Brain microvascular endothelial cell (primary cell): ENCODE data around the gene HK3.

Experiments used
- DNase-seq: peaks from one replicate; pipeline ENCODE4 v3.0.0-alpha.2; 2020
- H3K27ac ChIP-seq: fragments of 250-450 bp; sonication (Bioruptor Pico); 2 replicates; pipeline ENCODE4 v1.5.1; 2020; ENCODE audit warnings: mild to moderate bottlenecking, moderate library complexity
- H3K27me3 ChIP-seq: fragments of 250-450 bp; sonication (Bioruptor Pico); replicated peaks from 2 replicates; pipeline ENCODE4 v1.5.1; 2020; ENCODE audit warnings: mild to moderate bottlenecking
- H3K36me3 ChIP-seq: fragments of 250-450 bp; sonication (Bioruptor Pico); replicated peaks from 2 replicates; pipeline ENCODE4 v1.5.1; 2020; ENCODE audit warnings: mild to moderate bottlenecking
- H3K4me3 ChIP-seq: 2 replicates; pipeline ENCODE4 v1.5.1; 2011; ENCODE audit warnings: low read depth, mild to moderate bottlenecking, control low read depth, low read length, moderate library complexity
- in situ Hi-C: cut with HindIII; loops from 2 replicates; pipeline ENCODE4 v1.10.0; 2017; ENCODE audit warnings: low sequenced_read_pairs, low pct_ligation_motif_present
- TF ChIP-seq, protein P1 (sequence below): IDR thresholded peaks from 2 replicates; pipeline ENCODE4 v1.5.1; 2011; ENCODE audit warnings: low read depth, mild to moderate bottlenecking, moderate library complexity, low read length, control low read depth, inconsistent platforms; ENCODE audit errors: missing control alignments

Gene HK3

DNA sequence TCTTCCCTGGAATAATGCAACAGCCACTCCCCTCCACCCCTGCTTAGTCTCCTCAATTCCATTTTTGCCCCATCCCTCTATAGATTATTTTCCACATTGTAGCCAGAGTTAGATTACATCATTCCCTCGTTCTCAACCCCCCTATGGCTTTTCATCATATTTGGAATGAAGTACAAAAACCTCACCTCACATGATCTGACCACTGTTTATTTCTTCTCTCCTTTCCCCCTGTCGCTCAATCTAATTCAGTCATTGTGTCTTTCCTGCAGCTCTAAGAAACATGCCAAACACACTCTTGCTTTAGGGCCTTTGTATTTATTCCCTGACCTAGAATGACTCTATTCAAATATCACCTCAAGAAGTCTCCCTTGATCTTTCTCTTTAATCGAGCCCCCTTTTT is 22.6 kb upstream of the HK3 start:
- no peaks in the 10 kb centered on the region for H3K27me3 ChIP-seq
- TF ChIP-seq, protein P1, sequence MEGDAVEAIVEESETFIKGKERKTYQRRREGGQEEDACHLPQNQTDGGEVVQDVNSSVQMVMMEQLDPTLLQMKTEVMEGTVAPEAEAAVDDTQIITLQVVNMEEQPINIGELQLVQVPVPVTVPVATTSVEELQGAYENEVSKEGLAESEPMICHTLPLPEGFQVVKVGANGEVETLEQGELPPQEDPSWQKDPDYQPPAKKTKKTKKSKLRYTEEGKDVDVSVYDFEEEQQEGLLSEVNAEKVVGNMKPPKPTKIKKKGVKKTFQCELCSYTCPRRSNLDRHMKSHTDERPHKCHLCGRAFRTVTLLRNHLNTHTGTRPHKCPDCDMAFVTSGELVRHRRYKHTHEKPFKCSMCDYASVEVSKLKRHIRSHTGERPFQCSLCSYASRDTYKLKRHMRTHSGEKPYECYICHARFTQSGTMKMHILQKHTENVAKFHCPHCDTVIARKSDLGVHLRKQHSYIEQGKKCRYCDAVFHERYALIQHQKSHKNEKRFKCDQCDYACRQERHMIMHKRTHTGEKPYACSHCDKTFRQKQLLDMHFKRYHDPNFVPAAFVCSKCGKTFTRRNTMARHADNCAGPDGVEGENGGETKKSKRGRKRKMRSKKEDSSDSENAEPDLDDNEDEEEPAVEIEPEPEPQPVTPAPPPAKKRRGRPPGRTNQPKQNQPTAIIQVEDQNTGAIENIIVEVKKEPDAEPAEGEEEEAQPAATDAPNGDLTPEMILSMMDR: no peak
- H3K4me3 ChIP-seq: no peak overlapping the region
- H3K27ac ChIP-seq: no peak overlapping the region
- in situ Hi-C loops: no loop called here
- no peaks in the 10 kb centered on the region for H3K36me3 ChIP-seq
- no peak for DNase-seq

DNA sequence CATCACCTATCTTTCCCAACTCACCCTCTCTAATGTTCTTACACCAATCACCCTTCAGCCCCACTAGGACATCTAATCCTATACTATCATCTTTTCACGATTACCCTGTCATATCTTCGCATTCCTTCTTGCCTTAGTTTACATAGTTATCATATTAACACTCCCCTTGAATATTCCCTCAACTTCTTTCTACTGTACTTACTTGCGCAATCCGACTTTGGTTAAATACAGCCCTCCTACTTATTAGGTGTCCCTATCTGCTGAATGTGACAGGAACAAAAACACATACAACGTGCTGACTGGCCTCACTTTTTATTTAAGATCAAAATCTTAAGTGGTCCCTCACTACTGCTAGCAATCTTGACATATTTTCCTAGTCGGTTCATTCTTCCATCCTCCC is 19.5 kb upstream of the HK3 start:
- Histone ChIP-seq H3K36me3 (no peaks in the 10 kb centered on the region), H3K27me3 (no peaks in the 10 kb centered on the region), H3K27ac (no peak overlapping the region), H3K4me3 (no peak overlapping the region)
- TF ChIP-seq, protein P1: no peak
- no peak for DNase-seq
- in situ Hi-C loops: no loop called here

DNA sequence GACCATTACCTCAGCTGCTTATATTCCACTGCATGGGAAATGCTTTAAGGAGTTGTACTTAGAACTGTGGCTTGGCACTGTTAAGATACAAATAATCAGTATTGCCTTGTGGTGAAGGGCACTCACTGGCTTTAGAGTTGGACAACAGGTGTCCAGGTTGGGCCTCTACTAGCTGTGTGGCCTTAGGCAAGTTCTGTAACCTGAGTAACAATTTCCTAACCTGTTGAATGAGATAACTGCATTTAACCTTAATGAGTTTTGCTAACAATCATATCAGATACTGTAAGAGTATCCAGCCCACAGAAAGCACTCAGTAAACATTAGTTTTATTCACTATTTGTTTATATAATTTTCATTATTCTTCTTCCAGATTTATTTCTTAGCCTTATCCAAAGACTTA is 17.2 kb upstream of the HK3 start:
- H3K27ac ChIP-seq: no peak overlapping the region
- DNase-seq: no peak
- TF ChIP-seq, protein P1: no peak
- in situ Hi-C loops: no loop called here
- H3K27me3 ChIP-seq: no peaks in the 10 kb centered on the region
- H3K36me3 ChIP-seq: no peaks in the 10 kb centered on the region
- H3K4me3 ChIP-seq: no peak overlapping the region

DNA sequence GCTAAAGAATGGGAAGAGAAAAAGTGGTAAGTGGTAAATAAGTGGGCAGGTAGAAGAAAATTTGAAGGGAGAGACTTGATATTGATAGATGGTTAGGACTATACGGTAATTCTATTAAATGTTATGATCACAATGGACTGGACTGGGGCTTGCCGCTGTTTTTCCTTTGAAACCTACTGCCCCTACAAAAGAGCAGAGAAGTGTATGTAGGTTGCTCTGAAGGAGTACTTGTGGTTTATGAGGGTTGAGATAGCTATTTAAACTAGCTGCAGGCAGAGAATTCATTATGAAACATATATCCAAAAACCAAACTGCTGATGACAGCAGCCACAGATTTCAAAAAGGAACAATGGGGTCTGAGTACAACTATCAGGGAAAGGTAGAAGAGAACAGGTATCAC is 16.8 kb upstream of the HK3 start:
- Histone ChIP-seq H3K27ac (no peak overlapping the region), H3K27me3 (no peaks in the 10 kb centered on the region), H3K4me3 (no peak overlapping the region), H3K36me3 (no peaks in the 10 kb centered on the region)
- in situ Hi-C loops: no loop called here
- no peak for DNase-seq
- TF ChIP-seq, protein P1: no peak

DNA sequence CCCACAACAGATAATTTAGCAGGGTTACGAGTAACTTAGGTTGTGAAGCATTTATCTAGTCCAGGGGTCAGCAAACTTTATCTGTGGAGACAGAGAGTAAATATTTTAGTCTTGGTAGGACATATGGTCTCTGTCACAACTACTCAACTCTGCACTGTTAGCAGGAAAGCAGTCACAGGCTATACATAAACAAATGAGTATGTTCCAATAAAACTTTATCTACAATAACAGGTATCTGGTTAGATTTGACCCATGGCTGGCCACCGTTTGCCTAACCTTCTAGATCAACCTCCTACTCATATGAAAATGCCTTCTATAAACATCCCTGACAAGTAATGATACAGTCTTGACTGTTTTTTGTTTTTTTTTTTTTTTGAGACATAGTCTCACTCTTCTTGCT is 13.0 kb upstream of the HK3 start:
- H3K27me3 ChIP-seq: no peaks in the 10 kb centered on the region
- no peak for DNase-seq
- in situ Hi-C loops: no loop called here
- TF ChIP-seq, protein P1: no peak
- no peak overlapping the region for H3K4me3 ChIP-seq
- no peak overlapping the region for H3K27ac ChIP-seq
- H3K36me3 ChIP-seq: peaks cover 12% of the 10 kb centered on the region

DNA sequence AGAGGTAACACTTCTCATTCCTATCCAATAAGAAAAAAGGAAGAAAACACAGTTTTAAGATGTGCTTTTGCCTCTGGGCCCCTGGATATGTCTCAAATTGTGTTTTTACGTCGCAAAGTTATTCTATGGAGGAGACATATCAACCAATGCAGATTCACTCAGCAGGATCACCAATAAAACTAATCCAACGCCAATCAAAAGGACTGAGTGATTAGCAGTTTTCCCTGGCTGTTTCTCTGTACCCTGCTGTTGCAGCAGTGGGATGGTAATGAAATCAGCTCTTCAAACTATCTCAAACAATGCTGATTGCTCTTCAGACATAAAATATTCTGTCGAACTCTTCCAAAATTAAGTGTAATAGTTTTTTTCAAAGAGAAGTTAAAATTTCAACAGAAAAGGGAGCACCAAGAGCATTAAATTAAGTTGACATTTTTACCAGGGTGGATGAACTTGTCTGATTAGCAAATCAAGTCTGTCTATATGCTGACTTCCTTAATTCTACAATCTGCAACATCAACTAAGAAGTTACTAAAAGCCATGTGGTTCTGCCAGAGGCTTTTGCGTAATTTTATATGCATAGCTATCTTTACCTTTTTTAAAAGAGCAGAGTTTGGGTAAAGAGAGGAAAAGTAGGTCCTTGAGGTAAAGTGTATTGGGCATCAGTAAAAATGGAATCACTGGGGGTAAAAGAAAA is 9.7 kb upstream of the HK3 start:
- in situ Hi-C loops: no loop called here
- peaks cover 38% of the 10 kb centered on the region for H3K36me3 ChIP-seq

More for the DNA sequence above, 9.7 kb upstream of the HK3 start:
- Histone ChIP-seq H3K27ac (no peak overlapping the region), H3K27me3 (no peaks in the 10 kb centered on the region), H3K4me3 (no peak overlapping the region)
- TF ChIP-seq, protein P1: no peak
- DNase-seq: no peak
